ENCODE data around the gene CDC6. TPM values are rescaled to one million over a fixed set of nuclear protein-coding genes. Genes with fewer than 3 reads are reported as not detected.

Gene CDC6
- total and polyA plus RNA-seq, 2 of the 8 experiments (the other 6 are each of a cell fraction or from before 2014, with no cell fraction given) = 50.5 to 140 TPM

DNA sequence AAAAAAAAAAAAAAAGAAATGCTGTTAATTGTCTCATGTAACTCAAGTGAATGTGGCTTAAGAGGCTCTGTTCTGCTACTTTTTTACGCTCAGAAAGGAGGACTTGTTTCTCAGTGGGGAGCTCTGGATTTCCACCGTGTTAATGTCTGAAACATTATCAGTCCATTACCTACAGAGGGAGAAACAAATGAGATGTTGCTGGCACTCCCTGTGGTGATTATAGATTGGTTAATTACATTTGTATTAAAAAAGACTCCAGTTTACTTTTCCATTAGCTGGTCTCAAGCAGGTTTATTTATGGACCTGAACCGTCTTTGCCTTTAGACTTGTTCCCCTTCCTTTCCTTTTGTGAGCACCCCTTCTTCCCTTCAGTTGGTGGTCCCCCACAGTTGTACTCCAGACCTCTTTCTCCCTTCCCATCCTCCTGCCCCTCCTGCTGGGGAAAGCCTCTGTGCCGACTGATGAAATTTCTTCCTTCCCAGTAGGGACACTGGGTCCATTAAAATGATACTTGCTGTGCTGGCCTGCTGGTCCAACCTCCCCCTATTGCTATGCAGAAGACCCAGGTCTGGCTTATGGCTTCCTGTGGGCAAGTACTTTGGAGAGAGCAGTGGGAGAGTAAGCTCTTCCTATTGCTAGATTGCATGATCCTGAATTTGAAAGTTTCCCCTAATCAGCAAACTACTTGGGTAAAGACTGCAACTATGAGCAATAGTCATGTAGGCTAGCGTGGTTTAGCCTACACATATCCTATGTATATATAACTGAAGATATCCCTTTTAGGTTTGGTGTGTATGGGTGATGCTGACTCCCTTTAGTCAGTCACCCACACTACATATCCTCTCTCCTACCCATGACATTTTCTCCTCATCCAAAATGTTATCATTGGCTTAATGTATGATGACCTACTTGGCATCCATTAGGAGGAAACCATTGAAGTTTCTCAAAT lies 8.1 kb downstream of the CDC6 start:
- CTCF ChIA-PET (ENCODE audit: partially characterized antibody) = interaction anchor here (0.7 to 4.2 kb wide), 11 partner anchors 8 to 226 kb away, joined by 3 to 23 read pairs (median 4); partner anchors contain the start of gene WIPF2
- peak overlapping the region; percentile 45 to 52 for H3K4me2 ChIP-seq (ENCODE audit: insufficient read depth in 1 of 2, low read depth in 2 of 2, low read length in 2 of 2)
- H3K27ac ChIP-seq (ENCODE audit: low read depth, low read length) = no peak overlapping the region

More for the DNA sequence above, 8.1 kb downstream of the CDC6 start:
- no peak overlapping the region for H3K4ac ChIP-seq (replicated peaks; ENCODE audit: insufficient read length, low read depth, low read length)
- no peak overlapping the region for H2BK15ac ChIP-seq (ENCODE audit: low read length)
- peak overlapping the region; percentile 75 for H4K5ac ChIP-seq (ENCODE audit: insufficient read length, low read depth, low read length)
- no peak overlapping the region for H2BK12ac ChIP-seq (ENCODE audit: low read depth, low read length)
- H3K23ac ChIP-seq (ENCODE audit: insufficient read length) = no peak overlapping the region
- H3K14ac ChIP-seq (ENCODE audit: insufficient read length) = no peak overlapping the region
- peaks cover 0 to 7% (median 3%) of the 10 kb centered on the region in 4 experiments; a peak in 5 of 7 replicates for H3K4me1 ChIP-seq (replicated peaks in 1 of 4; ENCODE audit: control insufficient read depth in 3 of 4, insufficient read depth in 4 of 4, low read length in 3 of 4)
- WGBS, 2 experiments (ENCODE audit: extremely low coverage in 1 of 2, insufficient coverage in 1 of 2, insufficient read length in 1 of 2, insufficient replicate concordance in 2 of 2, low coverage in 1 of 2, low lambda C conversion rate in 2 of 2, missing lambda C conversion rate in 1 of 2) = 17% methylated on average over 5 of the region's 5 CpGs; no CpG with 5 or more reads in 1 of the 2 experiments
- H3K4me3 ChIP-seq (ENCODE audit: extremely low read depth in 1 of 4, insufficient read depth in 2 of 4, low read depth in 3 of 4, low read length in 4 of 4) = peak overlapping the region in 3 of 4 experiments; percentile 6 to 23 (median 7); a peak in 3 of 8 replicates
- H3K79me2 ChIP-seq (ENCODE audit: control insufficient read depth in 1 of 2, insufficient read depth in 2 of 2, low read length in 2 of 2) = peaks cover 0 to 17% of the 10 kb centered on the region in 2 experiments; a peak in 2 of 4 replicates
- H4K91ac ChIP-seq (replicated peaks; ENCODE audit: insufficient read length, low read length) = no peak overlapping the region
- peak; percentile 36 for FAIRE-seq
- H3K79me1 ChIP-seq (ENCODE audit: low read depth, low read length) = no peaks in the 10 kb centered on the region
- H3K27me3 ChIP-seq (replicated peaks in 1 of 4; ENCODE audit: control insufficient read depth in 3 of 4, extremely low read depth in 1 of 4, insufficient read depth in 3 of 4, low read length in 3 of 4) = no peaks in the 10 kb centered on the region
- no peak overlapping the region for H4K8ac ChIP-seq (ENCODE audit: extremely low read depth, insufficient read depth, low read length)
- no peak for DNase-seq (ENCODE audit: low read depth in 1 of 2, low spot score in 2 of 2)
- no peak overlapping the region; the same call in 1 of the 2 replicates for H2BK5ac ChIP-seq (ENCODE audit: low read depth, low read length)
- no peaks in the 10 kb centered on the region for H3K9me3 ChIP-seq (ENCODE audit: insufficient read depth in 2 of 2, low read depth in 1 of 2, low read length in 1 of 2)
- no peak overlapping the region for H3K9ac ChIP-seq (replicated peaks in 1 of 4; ENCODE audit: extremely low read depth in 1 of 4, low read depth in 3 of 4, low read length in 3 of 4)
- H3K36me3 ChIP-seq (ENCODE audit: control insufficient read depth in 2 of 4, insufficient read depth in 4 of 4, low read length in 3 of 4) = peaks cover 36 to 93% (median 75%) of the 10 kb centered on the region in 4 experiments
- POLR2A ChIA-PET (ENCODE audit: partially characterized antibody) = interaction anchor here (0.6 to 31.2 kb wide), 7 partner anchors 0 to 126 kb away, joined by 3 to 570 read pairs (median 3); partner anchors contain the start of genes CDC6, GJD3, RARA and WIPF2
- no peak overlapping the region for H2AK5ac ChIP-seq (ENCODE audit: low read depth, low read length)
- H4K20me1 ChIP-seq (replicated peaks in 1 of 2; ENCODE audit: control insufficient read depth in 1 of 2, insufficient read depth in 2 of 2, low read length in 2 of 2) = peaks cover 2 to 5% of the 10 kb centered on the region in 2 experiments
- no peak overlapping the region for H2BK20ac ChIP-seq (ENCODE audit: low read length)
- H3K23me2 ChIP-seq (ENCODE audit: low read depth, low read length) = no peaks in the 10 kb centered on the region
- TF ChIP-seq SIN3A (conservative IDR thresholded peaks at IDR 0.05 in 1 of 2, IDR thresholded peaks at IDR 0.05 in 1 of 2; ENCODE audit: low read depth in 1 of 2, low read length in 2 of 2) (no peak), FOSL1 (IDR thresholded peaks at IDR 0.05; ENCODE audit: insufficient read depth, low read depth, low read length) (no peak), ASH2L (IDR thresholded peaks at IDR 0.05; ENCODE audit: low read length) (peak; percentile 31), POU5F1 (IDR thresholded peaks at IDR 0.05; ENCODE audit: low read depth, low read length) (no peak), POLR2AphosphoS5 (IDR thresholded peaks at IDR 0.05; ENCODE audit: low read depth, low read length) (peak; percentile 46), NRF1 (IDR thresholded peaks at IDR 0.05; ENCODE audit: low read depth, low read length) (no peak), CBX5 (IDR thresholded peaks at IDR 0.05; ENCODE audit: low read depth, low read length) (no peak), BRCA1 (IDR thresholded peaks at IDR 0.05; ENCODE audit: low read depth, low read length) (no peak), NANOG (IDR thresholded peaks at IDR 0.05; ENCODE audit: insufficient read depth, low read depth, low read length, poor library complexity, severe bottlenecking) (peak; percentile 73), MAFK (IDR thresholded peaks at IDR 0.05; ENCODE audit: low read depth, low read length) (no peak)
- no peak overlapping the region for H3K18ac ChIP-seq (ENCODE audit: extremely low read depth, low read length)
- no peak overlapping the region for H2AFZ ChIP-seq (ENCODE audit: low read length)
- H2BK120ac ChIP-seq (replicated peaks; ENCODE audit: low read depth, low read length) = peak overlapping the region; percentile 36
- no peak overlapping the region for H3K56ac ChIP-seq (replicated peaks; ENCODE audit: insufficient read length, low read depth, low read length)
